Epithelial cell of esophagus (primary cell): ENCODE measurements around the gene IL36B.
A peak's percentile ranks its signal among the peaks of the same experiment; 100 is the strongest.

Source experiments
- DNase-seq: peaks from one replicate; pipeline ENCODE4 v3.0.0; 2010; ENCODE audit warnings: low read depth
- H3K4me3 ChIP-seq: 2 replicates; pipeline ENCODE4 v1.5.1; 2011; ENCODE audit warnings: mild to moderate bottlenecking, low read length, control low read depth
- CTCF ChIP-seq: IDR thresholded peaks from 2 replicates; pipeline ENCODE4 v1.5.1; 2011; ENCODE audit warnings: low read depth, mild to moderate bottlenecking, low read length, control low read depth, inconsistent platforms; ENCODE audit not compliant: insufficient read depth; ENCODE audit errors: missing control alignments

Gene IL36B

GRCh38 chr2:113024764-113025163, 27.9 kb downstream of the IL36B start:
- no peak for DNase-seq

GRCh38 chr2:113021312-113021711, 31.4 kb downstream of the IL36B start:
- H3K4me3 ChIP-seq, result no peak overlapping the region
- TF ChIP-seq CTCF, result no peak

More at GRCh38 chr2:113024764-113025163, 27.9 kb downstream of the IL36B start:
- no peak overlapping the region for H3K4me3 ChIP-seq
- no peak for TF ChIP-seq CTCF

GRCh38 chr2:113018509-113018908, 34.2 kb downstream of the IL36B start:
- no peak for DNase-seq
- TF ChIP-seq CTCF, result no peak
- H3K4me3 ChIP-seq, result no peak overlapping the region

More at GRCh38 chr2:113021312-113021711, 31.4 kb downstream of the IL36B start:
- DNase-seq, result no peak

- TF ChIP-seq CTCF, result no peak
- peak; percentile 72 for DNase-seq
- H3K4me3 ChIP-seq, result no peak overlapping the region
These were observed 37.0 kb downstream of the IL36B start for GRCh38 chr2:113015655-113016054.

GRCh38 chr2:113015042-113015441, 37.6 kb downstream of the IL36B start:
- DNase-seq, result no peak
- no peak overlapping the region for H3K4me3 ChIP-seq
- TF ChIP-seq CTCF, result no peak

- H3K4me3 ChIP-seq, result no peak overlapping the region
- DNase-seq, result no peak
- no peak for TF ChIP-seq CTCF
These were observed 38.6 kb downstream of the IL36B start for GRCh38 chr2:113014067-113014466.

GRCh38 chr2:113013336-113013661, 39.4 kb downstream of the IL36B start:
- TF ChIP-seq CTCF, result no peak
- H3K4me3 ChIP-seq, result no peak overlapping the region
- no peak for DNase-seq
